Measurements from ENCODE around the gene AHDC1. TPM values are rescaled to one million over a fixed set of nuclear protein-coding genes. Genes with fewer than 3 reads are reported as not detected.

AHDC1 gene
- polyA plus RNA-seq, 1 donor (not counting 4 experiments of a cell fraction or from before 2014, with no cell fraction given), result 4.2 TPM

DNA sequence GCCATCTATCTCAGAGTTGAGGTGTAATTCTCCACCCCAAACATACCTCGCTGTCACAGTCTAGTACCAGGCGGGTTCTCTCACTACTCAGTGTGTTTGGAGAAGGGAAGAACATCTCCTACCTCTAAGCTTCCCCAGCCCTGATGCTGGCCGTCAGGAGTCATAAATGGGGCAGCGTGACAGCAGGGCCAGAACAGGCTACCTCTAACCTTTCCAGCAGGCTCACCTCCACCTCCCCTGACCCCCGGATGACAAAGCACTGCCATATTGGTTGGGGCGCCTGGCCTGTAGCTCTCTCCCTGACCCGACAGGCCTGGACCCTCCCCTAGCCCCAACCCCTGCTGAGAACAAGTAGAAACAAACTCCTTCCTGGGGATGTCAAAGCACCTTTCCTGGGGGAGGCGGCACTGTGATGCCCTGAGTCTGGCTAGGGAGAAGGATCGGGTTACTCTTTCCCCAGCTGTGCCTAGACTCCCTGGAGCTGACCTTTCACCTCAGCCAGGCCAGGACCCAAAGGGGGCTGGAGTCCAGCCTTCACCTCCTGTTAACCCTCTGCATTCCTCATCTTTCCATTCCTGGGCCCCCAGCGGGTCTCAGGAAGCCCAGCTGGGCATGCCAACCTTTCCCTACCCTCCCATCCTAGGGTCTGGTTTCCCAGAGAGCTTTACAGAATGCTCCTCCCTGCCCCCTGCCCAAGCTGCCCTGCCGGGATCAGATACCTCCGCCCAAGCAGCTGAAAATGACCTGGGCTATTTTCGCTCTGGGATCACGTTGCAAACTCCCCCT is 34.2 kb downstream of the AHDC1 start:
- H3K9me3 ChIP-seq (ENCODE audit: control insufficient read depth, low read depth, low read length), result no peaks in the 10 kb centered on the region
- DNase-seq (ENCODE audit: low read depth, low spot score) (no peak), FAIRE-seq (no peak)
- H3K4me3 ChIP-seq (ENCODE audit: control insufficient read depth in 2 of 3, extremely low read depth in 1 of 3, insufficient read depth in 2 of 3, low read depth in 1 of 3, low read length in 3 of 3), result no peak overlapping the region
- peaks cover 39% of the 10 kb centered on the region for H3K79me2 ChIP-seq (ENCODE audit: control insufficient read depth, insufficient read depth, low read length)
- no peak overlapping the region for H2AFZ ChIP-seq (ENCODE audit: control insufficient read depth, low read length)
- H3K27me3 ChIP-seq (ENCODE audit: control insufficient read depth, extremely low read depth, insufficient read depth, low read length), result no peaks in the 10 kb centered on the region
- H3K27ac ChIP-seq (ENCODE audit: control insufficient read depth, insufficient read depth, low read length), result no peak overlapping the region
- H3K9me1 ChIP-seq (ENCODE audit: control insufficient read depth, extremely low read depth, insufficient read depth, low read length), result no peaks in the 10 kb centered on the region
- dilution Hi-C loops (cut with MboI; ENCODE audit: extremely low pct_ligation_motif_present, low sequenced_read_pairs), result no loop called here
- H3K4me2 ChIP-seq (ENCODE audit: control insufficient read depth, extremely low read depth, insufficient read depth, low read depth, low read length), result no peak overlapping the region
- peaks cover 67% of the 10 kb centered on the region for H3K4me1 ChIP-seq (ENCODE audit: control insufficient read depth, extremely low read depth, insufficient read depth, low read length)
- peaks cover 3 to 10% of the 10 kb centered on the region in 2 experiments for H3K36me3 ChIP-seq (ENCODE audit: control insufficient read depth in 2 of 2, extremely low read depth in 1 of 2, insufficient read depth in 2 of 2, low read length in 2 of 2)
- no peak for TF ChIP-seq EZH2 (IDR thresholded peaks at IDR 0.05; ENCODE audit: low read length)
- TF ChIP-seq, protein P1, sequence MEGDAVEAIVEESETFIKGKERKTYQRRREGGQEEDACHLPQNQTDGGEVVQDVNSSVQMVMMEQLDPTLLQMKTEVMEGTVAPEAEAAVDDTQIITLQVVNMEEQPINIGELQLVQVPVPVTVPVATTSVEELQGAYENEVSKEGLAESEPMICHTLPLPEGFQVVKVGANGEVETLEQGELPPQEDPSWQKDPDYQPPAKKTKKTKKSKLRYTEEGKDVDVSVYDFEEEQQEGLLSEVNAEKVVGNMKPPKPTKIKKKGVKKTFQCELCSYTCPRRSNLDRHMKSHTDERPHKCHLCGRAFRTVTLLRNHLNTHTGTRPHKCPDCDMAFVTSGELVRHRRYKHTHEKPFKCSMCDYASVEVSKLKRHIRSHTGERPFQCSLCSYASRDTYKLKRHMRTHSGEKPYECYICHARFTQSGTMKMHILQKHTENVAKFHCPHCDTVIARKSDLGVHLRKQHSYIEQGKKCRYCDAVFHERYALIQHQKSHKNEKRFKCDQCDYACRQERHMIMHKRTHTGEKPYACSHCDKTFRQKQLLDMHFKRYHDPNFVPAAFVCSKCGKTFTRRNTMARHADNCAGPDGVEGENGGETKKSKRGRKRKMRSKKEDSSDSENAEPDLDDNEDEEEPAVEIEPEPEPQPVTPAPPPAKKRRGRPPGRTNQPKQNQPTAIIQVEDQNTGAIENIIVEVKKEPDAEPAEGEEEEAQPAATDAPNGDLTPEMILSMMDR (optimal IDR thresholded peaks at IDR 0.05 in 1 of 3, IDR thresholded peaks at IDR 0.05 in 1 of 3, conservative IDR thresholded peaks at IDR 0.05 in 1 of 3; ENCODE audit: extremely low read depth in 1 of 3, insufficient read depth in 2 of 3, low read length in 3 of 3), result no peak
- H4K20me1 ChIP-seq (ENCODE audit: control insufficient read depth, extremely low read depth, insufficient read depth, low read length), result no peaks in the 10 kb centered on the region
- no peak overlapping the region for H3K9ac ChIP-seq (ENCODE audit: control insufficient read depth, extremely low read depth, insufficient read depth, low read length)

DNA sequence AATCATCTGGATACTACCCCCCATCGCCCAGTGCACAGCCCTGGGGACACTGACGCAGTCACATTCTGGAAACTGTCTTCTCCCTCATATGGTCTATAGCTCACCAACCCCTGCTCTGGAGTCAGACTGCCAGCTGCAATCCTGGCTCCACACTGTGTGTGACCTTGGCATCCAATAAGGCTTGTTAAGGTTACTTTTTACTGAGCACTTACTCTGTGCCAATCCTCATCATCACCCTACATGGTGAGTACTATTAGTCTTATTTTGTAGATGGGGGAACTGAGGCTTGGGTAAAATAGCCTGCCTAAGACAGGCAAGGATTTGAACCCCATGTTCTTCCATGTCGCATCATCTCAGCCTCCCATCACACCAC is 34.9 kb downstream of the AHDC1 start:
- TF ChIP-seq EZH2 (IDR thresholded peaks at IDR 0.05; ENCODE audit: low read length), result no peak
- TF ChIP-seq, protein P1 (optimal IDR thresholded peaks at IDR 0.05 in 1 of 3, IDR thresholded peaks at IDR 0.05 in 1 of 3, conservative IDR thresholded peaks at IDR 0.05 in 1 of 3; ENCODE audit: extremely low read depth in 1 of 3, insufficient read depth in 2 of 3, low read length in 3 of 3), result no peak
- Histone ChIP-seq H2AFZ (ENCODE audit: control insufficient read depth, low read length) (no peak overlapping the region), H3K27me3 (ENCODE audit: control insufficient read depth, extremely low read depth, insufficient read depth, low read length) (no peaks in the 10 kb centered on the region), H3K9me3 (ENCODE audit: control insufficient read depth, low read depth, low read length) (no peaks in the 10 kb centered on the region), H4K20me1 (ENCODE audit: control insufficient read depth, extremely low read depth, insufficient read depth, low read length) (no peaks in the 10 kb centered on the region), H3K27ac (ENCODE audit: control insufficient read depth, insufficient read depth, low read length) (peak overlapping the region; percentile 44), H3K4me1 (ENCODE audit: control insufficient read depth, extremely low read depth, insufficient read depth, low read length) (peaks cover 63% of the 10 kb centered on the region), H3K9ac (ENCODE audit: control insufficient read depth, extremely low read depth, insufficient read depth, low read length) (peak overlapping the region; percentile 54), H3K36me3 (ENCODE audit: control insufficient read depth in 2 of 2, extremely low read depth in 1 of 2, insufficient read depth in 2 of 2, low read length in 2 of 2) (peaks cover 3 to 8% of the 10 kb centered on the region in 2 experiments), H3K4me2 (ENCODE audit: control insufficient read depth, extremely low read depth, insufficient read depth, low read depth, low read length) (peak overlapping the region; percentile 46), H3K79me2 (ENCODE audit: control insufficient read depth, insufficient read depth, low read length) (peaks cover 39% of the 10 kb centered on the region), H3K4me3 (ENCODE audit: control insufficient read depth in 2 of 3, extremely low read depth in 1 of 3, insufficient read depth in 2 of 3, low read depth in 1 of 3, low read length in 3 of 3) (no peak overlapping the region), H3K9me1 (ENCODE audit: control insufficient read depth, extremely low read depth, insufficient read depth, low read length) (no peaks in the 10 kb centered on the region)
- DNase-seq (ENCODE audit: low read depth, low spot score), result no peak
- dilution Hi-C loops (cut with MboI; ENCODE audit: extremely low pct_ligation_motif_present, low sequenced_read_pairs), result no loop called here
- no peak for FAIRE-seq
